HCT116 (cell line): ENCODE results near the gene UCP2. TPM values are rescaled to one million over a fixed set of nuclear protein-coding genes. Genes with fewer than 3 reads are reported as not detected.

Experiments used
- ATAC-seq: fragments of 200-7000 bp; cut with Tn5 transposase; 2 replicates; pipeline ENCODE4 v1.9.1; 2020; ENCODE audit warnings: mild to moderate bottlenecking, moderate library complexity
- BruUV-seq: library from RNA; stranded (reverse); fragments of 400-500 nt; replicated peaks from 2 replicates; lab custom pipeline; 2021; lab: Mats Ljungman, UMichigan
- CTCF ChIA-PET: fragments of 300-600 bp; sonication (Branson Sonifier 250); formaldehyde crosslinking; loops from one replicate; lab custom pipeline; 2021; ENCODE audit warnings: antibody characterized with exemption; lab: Charles Lee
- POLR2A ChIA-PET: fragments of 300-600, 350-600 bp; sonication (Branson Sonifier 250); formaldehyde crosslinking; loops from one replicate; lab custom pipeline; 2021; ENCODE audit warnings: antibody characterized with exemption; lab: Charles Lee
- RAD21 ChIA-PET, 2 experiments: fragments of 300-600 bp; sonication (Branson Sonifier 250); formaldehyde crosslinking; loops; one replicate each; lab custom pipeline; 2023; ENCODE audit warnings: low total read pairs in 2 of 2; ENCODE audit not compliant: uncharacterized antibody in 2 of 2, unreplicated experiment in 2 of 2, low non-redundant PET in 1 of 2; lab: Charles Lee
- DNase-seq: peaks from one replicate; pipeline ENCODE4 v3.0.0-alpha.2; 2010; ENCODE audit warnings: low read depth, low spot score
- H2AFZ ChIP-seq: fragments of 200-600 bp; shearing (Covaris generic), sonication (generic); 2 replicates; pipeline ENCODE4 v1.6.1; 2017; ENCODE audit warnings: low read depth, mixed run types, mixed read lengths, antibody characterized with exemption, low read length; ENCODE audit not compliant: poor library complexity, severe bottlenecking
- H3K27ac ChIP-seq: 2 replicates; pipeline ENCODE4 v1.5.1; 2012; ENCODE audit warnings: low read depth, low read length
- H3K27me3 ChIP-seq: fragments of 200-600 bp; sonication (generic); 2 replicates; pipeline ENCODE4 v1.6.1; 2016; ENCODE audit warnings: mixed run types, low read length, mixed read lengths; ENCODE audit not compliant: insufficient read depth
- H3K36me3 ChIP-seq, 2 experiments: fragments of 200-500 bp in 1 of 2; fragments of 200-600 bp in 1 of 2; sonication (Bioruptor generic) in 1 of 2; sonication (generic) in 1 of 2; 2 replicates each; pipeline versions ENCODE4 v1.5.1 to v1.6.1; 2014 to 2016; ENCODE audit warnings: low read length in 2 of 2, inconsistent platforms in 1 of 2, mixed read lengths in 1 of 2, mixed run types in 1 of 2; ENCODE audit not compliant: insufficient read depth in 2 of 2, control insufficient read depth in 1 of 2
- H3K4me1 ChIP-seq, 2 experiments: fragments of 200-600 bp in 1 of 2; sonication (generic) in 1 of 2; 2 replicates each; pipeline versions ENCODE4 v1.5.1 to v1.6.1; 2012 to 2017; ENCODE audit warnings: low read length in 2 of 2, inconsistent platforms in 1 of 2, mild to moderate bottlenecking in 1 of 2, mixed read lengths in 1 of 2, mixed run types in 1 of 2, moderate library complexity in 1 of 2; ENCODE audit not compliant: insufficient read depth in 2 of 2, control insufficient read depth in 1 of 2
- H3K4me2 ChIP-seq: fragments of 200-600 bp; sonication (generic); 2 replicates; pipeline ENCODE4 v1.6.1; 2017; ENCODE audit warnings: mixed run types, low read length, mixed read lengths
- H3K4me3 ChIP-seq, 2 experiments: fragments of 200-600 bp in 1 of 2; sonication (generic) in 1 of 2; replicated peaks in 1 of 2; 2 replicates each; pipeline ENCODE4 v1.5.1; 2011 to 2016; ENCODE audit warnings: low read length in 2 of 2, control low read depth in 1 of 2, low read depth in 1 of 2, mild to moderate bottlenecking in 1 of 2, mixed read lengths in 1 of 2, mixed run types in 1 of 2
- H3K79me2 ChIP-seq: fragments of 200-600 bp; sonication (generic); 2 replicates; pipeline ENCODE4 v1.6.1; 2017; ENCODE audit warnings: mild to moderate bottlenecking, mixed run types, low read length, moderate library complexity, mixed read lengths; ENCODE audit not compliant: insufficient read depth
- H3K9ac ChIP-seq: fragments of 200-600 bp; sonication (generic); 2 replicates; pipeline ENCODE4 v1.6.1; 2016; ENCODE audit warnings: low read length, mixed read lengths
- H3K9me2 ChIP-seq: fragments of 200-600 bp; sonication (generic), shearing (Covaris generic); 2 replicates; pipeline ENCODE4 v1.6.1; 2017; ENCODE audit warnings: mixed run types, mild to moderate bottlenecking, moderate library complexity; ENCODE audit not compliant: insufficient read depth
- H3K9me3 ChIP-seq, 2 experiments: fragments of 200-500 bp in 1 of 2; fragments of 200-600 bp in 1 of 2; sonication (Bioruptor generic) in 1 of 2; sonication (generic) in 1 of 2; 2 replicates each; pipeline ENCODE4 v1.6.1; 2014 to 2017; ENCODE audit warnings: low read length in 2 of 2, mixed read lengths in 2 of 2, inconsistent platforms in 1 of 2, low read depth in 1 of 2, mild to moderate bottlenecking in 1 of 2, mixed run types in 1 of 2, moderate library complexity in 1 of 2; ENCODE audit not compliant: control insufficient read depth in 1 of 2, insufficient read depth in 1 of 2
- H4K20me1 ChIP-seq: fragments of 200-600 bp; sonication (generic), shearing (Covaris generic); 2 replicates; pipeline ENCODE4 v1.6.1; 2017; ENCODE audit warnings: mixed run types, mild to moderate bottlenecking, moderate library complexity; ENCODE audit not compliant: insufficient read depth
- ATF3 ChIP-seq: IDR thresholded peaks from 2 replicates; pipeline ENCODE4 v1.6.1; 2012
- CBX3 ChIP-seq: IDR thresholded peaks from 2 replicates; pipeline ENCODE4 v1.6.1; 2012; ENCODE audit warnings: low read depth
- EZH2phosphoT487 ChIP-seq: fragments of 200-600 bp; IDR thresholded peaks from 2 replicates; pipeline ENCODE4 v1.6.1; 2018; ENCODE audit warnings: antibody characterized with exemption, borderline replicate concordance
- FOSL1 ChIP-seq: IDR thresholded peaks from 2 replicates; pipeline ENCODE4 v1.6.1; 2012; ENCODE audit warnings: low read depth
- JUND ChIP-seq: IDR thresholded peaks from 2 replicates; pipeline ENCODE4 v1.6.1; 2012
- MAX ChIP-seq: IDR thresholded peaks from 2 replicates; pipeline ENCODE4 v1.6.1; 2012
- POLR2A ChIP-seq: IDR thresholded peaks from 2 replicates; pipeline ENCODE4 v1.7.0; 2011; ENCODE audit warnings: borderline replicate concordance; ENCODE audit not compliant: insufficient read depth, insufficient read length; ENCODE audit errors: extremely low read depth
- POLR2AphosphoS5 ChIP-seq: IDR thresholded peaks from 2 replicates; pipeline ENCODE4 v1.6.1; 2011; ENCODE audit warnings: mild to moderate bottlenecking, low read depth, low read length, moderate library complexity
- SIN3A ChIP-seq: IDR thresholded peaks from 2 replicates; pipeline ENCODE4 v1.6.1; 2012; ENCODE audit warnings: low read depth
- SP1 ChIP-seq: IDR thresholded peaks from 2 replicates; pipeline ENCODE4 v1.6.1; 2012; ENCODE audit warnings: low read depth
- YY1 ChIP-seq: IDR thresholded peaks from 2 replicates; pipeline ENCODE4 v1.6.1; 2011; ENCODE audit warnings: low read length, low read depth, moderate library complexity, mild to moderate bottlenecking; ENCODE audit not compliant: insufficient replicate concordance; ENCODE audit errors: extremely low read depth
- ZBTB33 ChIP-seq: IDR thresholded peaks from 2 replicates; pipeline ENCODE4 v1.6.1; 2011; ENCODE audit warnings: mild to moderate bottlenecking, low read length, moderate library complexity; ENCODE audit not compliant: insufficient replicate concordance; ENCODE audit errors: extremely low read depth
- ZFX ChIP-seq: fragments of 450-650 bp; IDR thresholded peaks from 2 replicates; pipeline ENCODE4 v1.6.1; 2017
- ZNF274 ChIP-seq: fragments of 200-500 bp; sonication (Bioruptor generic); IDR thresholded peaks from 2 replicates; pipeline ENCODE4 v1.6.1; 2014; ENCODE audit warnings: mild to moderate bottlenecking, low read depth, low read length, inconsistent platforms
- intact Hi-C: fragments of 100-400 bp; cut with micrococcal nuclease; formaldehyde crosslinking; loops from 2 replicates; pipeline ENCODE4 v1.10.0; 2022
- total RNA-seq: library from RNA; stranded (reverse); gene quantifications from one replicate; pipeline ENCODE4 v1.2.1, GENCODE V29; 2021; ENCODE audit not compliant: unreplicated experiment

UCP2 gene
- total RNA-seq, 1 experiment from 2014 or later: 20.4 TPM

- no peaks in the 10 kb centered on the region for H4K20me1 ChIP-seq
- no peak overlapping the region for H2AFZ ChIP-seq
- ChIA-PET CTCF (interaction anchor here (1.1 kb wide), 1 partner anchor 19 kb away, joined by 5 read pairs; no protein-coding TSS in a partner anchor), POLR2A (no interaction called here), RAD21 (no interaction called here)
- TF ChIP-seq MAX: no peak
- TF ChIP-seq YY1: no peak
- no peak for TF ChIP-seq SP1
- TF ChIP-seq POLR2AphosphoS5: no peak
- no peak for TF ChIP-seq ZBTB33
- TF ChIP-seq EZH2phosphoT487: no peak
- TF ChIP-seq ZNF274: no peak
- TF ChIP-seq ZFX: no peak
- TF ChIP-seq JUND: no peak
- TF ChIP-seq ATF3: no peak
- no peak for TF ChIP-seq CBX3
- no peak for TF ChIP-seq SIN3A
- no peak for TF ChIP-seq FOSL1
- no peak for TF ChIP-seq POLR2A
- no peak overlapping the region for H3K4me2 ChIP-seq
- ATAC-seq: no peak
- no TSS peak for BruUV-seq
- intact Hi-C loops: no loop called here
- H3K4me3 ChIP-seq: no peak overlapping the region
- no peaks in the 10 kb centered on the region for H3K36me3 ChIP-seq
- no peaks in the 10 kb centered on the region for H3K27me3 ChIP-seq
- H3K27ac ChIP-seq: no peak overlapping the region
- H3K9me2 ChIP-seq: no peaks in the 10 kb centered on the region
- H3K9ac ChIP-seq: no peak overlapping the region
- H3K9me3 ChIP-seq: no peaks in the 10 kb centered on the region; a peak in 1 of 4 replicates
- H3K79me2 ChIP-seq: no peaks in the 10 kb centered on the region
- no peak for DNase-seq
- no peaks in the 10 kb centered on the region for H3K4me1 ChIP-seq
Observed at GRCh38 chr11:73949912-73950311, 32.7 kb downstream of the UCP2 start.
